RWPE1 (cell line): ENCODE measurements around the gene STPG4.

Source experiments
- CTCF ChIA-PET: fragments of 350-600 bp; sonication (Branson Sonifier 250); formaldehyde crosslinking; extraction: SDS; loops from one replicate; lab custom pipeline; 2021; lab: Yijun Ruan, JAX
- POLR2A ChIA-PET: fragments of 400-600 bp; formaldehyde crosslinking; extraction: SDS; loops from one replicate; lab custom pipeline; 2020; ENCODE audit warnings: antibody characterized with exemption; ENCODE audit not compliant: low non-redundant PET; lab: Yijun Ruan, JAX
- DNase-seq: peaks from one replicate; pipeline ENCODE4 v3.0.0; 2012; ENCODE audit warnings: low spot score
- H3K27ac ChIP-seq: fragments of 450-650 bp; 2 replicates; pipeline ENCODE4 v1.5.1; 2017
- TF ChIP-seq, protein P1 (sequence below): fragments of 450-650 bp; conservative IDR thresholded peaks from 2 replicates; pipeline ENCODE4 v1.5.1; 2017; ENCODE audit warnings: low read depth, mild to moderate bottlenecking

STPG4 gene

GRCh38 chr2:47155091-47155876, at the start of gene STPG4:
STPG4 (minus strand) TSS chr2:47155308; CDS start chr2:47155251, 57 bp downstream.
- DNase-seq, result no peak
- POLR2A ChIA-PET, result no interaction called here
- TF ChIP-seq, protein P1, sequence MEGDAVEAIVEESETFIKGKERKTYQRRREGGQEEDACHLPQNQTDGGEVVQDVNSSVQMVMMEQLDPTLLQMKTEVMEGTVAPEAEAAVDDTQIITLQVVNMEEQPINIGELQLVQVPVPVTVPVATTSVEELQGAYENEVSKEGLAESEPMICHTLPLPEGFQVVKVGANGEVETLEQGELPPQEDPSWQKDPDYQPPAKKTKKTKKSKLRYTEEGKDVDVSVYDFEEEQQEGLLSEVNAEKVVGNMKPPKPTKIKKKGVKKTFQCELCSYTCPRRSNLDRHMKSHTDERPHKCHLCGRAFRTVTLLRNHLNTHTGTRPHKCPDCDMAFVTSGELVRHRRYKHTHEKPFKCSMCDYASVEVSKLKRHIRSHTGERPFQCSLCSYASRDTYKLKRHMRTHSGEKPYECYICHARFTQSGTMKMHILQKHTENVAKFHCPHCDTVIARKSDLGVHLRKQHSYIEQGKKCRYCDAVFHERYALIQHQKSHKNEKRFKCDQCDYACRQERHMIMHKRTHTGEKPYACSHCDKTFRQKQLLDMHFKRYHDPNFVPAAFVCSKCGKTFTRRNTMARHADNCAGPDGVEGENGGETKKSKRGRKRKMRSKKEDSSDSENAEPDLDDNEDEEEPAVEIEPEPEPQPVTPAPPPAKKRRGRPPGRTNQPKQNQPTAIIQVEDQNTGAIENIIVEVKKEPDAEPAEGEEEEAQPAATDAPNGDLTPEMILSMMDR, result no peak
- CTCF ChIA-PET, result interaction anchor here (0.6 kb wide), 1 partner anchor 15 kb away, joined by 5 read pairs; no protein-coding TSS in a partner anchor
- H3K27ac ChIP-seq, result peak within 1 kb of the TSS; percentile 20

- DNase-seq, result no peak
- H3K27ac ChIP-seq, result no peak overlapping the region
- ChIA-PET POLR2A (interaction anchor here (0.6 kb wide), 1 partner anchor 8 kb away, joined by 6 read pairs; no protein-coding TSS in a partner anchor), CTCF (interaction anchor here (0.7 kb wide), 1 partner anchor 102 kb away, joined by 4 read pairs; no protein-coding TSS in a partner anchor)
- TF ChIP-seq, protein P1, result no peak
Measured at GRCh38 chr2:47204691-47205090, 49.6 kb upstream of the STPG4 start.

- no peak overlapping the region for H3K27ac ChIP-seq
- DNase-seq, result no peak
- ChIA-PET CTCF (interaction anchor here (1.0 kb wide), 1 partner anchor 8 kb away, joined by 3 read pairs; no protein-coding TSS in a partner anchor), POLR2A (no interaction called here)
- TF ChIP-seq, protein P1, result no peak
Measured at GRCh38 chr2:47203995-47204394, 48.9 kb upstream of the STPG4 start.

GRCh38 chr2:47201224-47201623, 46.1 kb upstream of the STPG4 start:
- ChIA-PET CTCF (interaction anchor here (0.6 kb wide), 1 partner anchor 10 kb away, joined by 3 read pairs; no protein-coding TSS in a partner anchor), POLR2A (no interaction called here)
- no peak overlapping the region for H3K27ac ChIP-seq
- no peak for DNase-seq
- TF ChIP-seq, protein P1, result no peak

GRCh38 chr2:47198985-47199451, 43.9 kb upstream of the STPG4 start:
- peak; percentile 54 for DNase-seq
- no peak overlapping the region for H3K27ac ChIP-seq
- ChIA-PET POLR2A (no interaction called here), CTCF (no interaction called here)
- TF ChIP-seq, protein P1, result no peak

DNA sequence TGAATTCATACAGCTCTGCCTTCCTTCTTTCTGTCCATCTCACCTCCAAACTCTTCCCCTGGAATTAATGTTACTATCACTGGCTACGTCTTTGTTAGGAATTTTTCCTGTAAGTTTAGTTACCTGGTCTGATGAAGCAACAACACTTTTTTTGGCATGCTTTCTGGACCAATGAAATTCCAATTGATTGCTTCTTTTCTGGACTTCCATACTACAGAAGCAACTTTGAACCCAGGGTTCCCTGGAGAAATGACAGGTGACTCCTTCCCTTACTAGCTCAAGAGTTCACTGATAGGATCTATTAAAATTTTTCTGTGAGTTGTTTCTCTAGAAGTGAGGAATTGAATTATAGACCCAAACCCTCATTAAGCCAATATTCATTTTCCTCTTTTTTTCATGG, 41.4 kb upstream of the STPG4 start:
- TF ChIP-seq, protein P1, result no peak
- H3K27ac ChIP-seq, result no peak overlapping the region
- ChIA-PET CTCF (no interaction called here), POLR2A (interaction anchor here (0.5 kb wide), 1 partner anchor 8 kb away, joined by 6 read pairs; no protein-coding TSS in a partner anchor)
- DNase-seq, result no peak
